22Rv1 (cell line): ENCODE data around the gene PKD2.

ENCODE experiments used
- CTCF ChIP-seq: fragments of 450-650 bp; IDR thresholded peaks from 2 replicates; pipeline ENCODE4 v1.5.1; 2017; ENCODE audit warnings: mild to moderate bottlenecking
- ZFX ChIP-seq: fragments of 450-650 bp; IDR thresholded peaks from 2 replicates; pipeline ENCODE4 v1.6.1; 2017; ENCODE audit warnings: antibody characterized with exemption, borderline replicate concordance

GRCh38 chr4:87962398-87963146, 44.9 kb upstream of the PKD2 start:
- TF ChIP-seq CTCF (no peak), ZFX (no peak)
